Vagina (tissue), 2 donors: ENCODE data around the gene ALDH8A1.

Experiments
- CTCF ChIP-seq, 3 experiments: fragments of 450-650 bp in 2 of 3; fragments of 200-600 bp in 1 of 3; sonication (generic) in 1 of 3; IDR thresholded peaks; one replicate each; pipeline ENCODE4 v1.5.1; 2017 to 2019; ENCODE audit warnings: antibody characterized with exemption in 3 of 3, mild to moderate bottlenecking in 2 of 3, moderate library complexity in 2 of 3
- POLR2A ChIP-seq, 2 donors: fragments of 450-650 bp; IDR thresholded peaks; one replicate each; pipeline ENCODE4 v1.6.1; 2017; ENCODE audit warnings: antibody characterized with exemption in 2 of 2, mild to moderate bottlenecking in 2 of 2, moderate library complexity in 2 of 2
- POLR2AphosphoS5 ChIP-seq, 2 donors: sonication (generic); formaldehyde crosslinking; IDR thresholded peaks; one replicate each; pipeline ENCODE4 v1.9.0; 2017; ENCODE audit warnings: antibody characterized with exemption in 2 of 2, mild to moderate bottlenecking in 2 of 2, low read depth in 1 of 2; ENCODE audit not compliant: insufficient read depth in 1 of 2

GRCh38 chr6:134997133-134997995, 47.5 kb upstream of the ALDH8A1 start:
- TF ChIP-seq POLR2AphosphoS5 (IDR thresholded peaks at IDR 0.05; ENCODE audit: insufficient read depth in 1 of 2, low read depth in 1 of 2) = no peak
- TF ChIP-seq POLR2A (IDR thresholded peaks at IDR 0.05) = no peak
- no peak for TF ChIP-seq CTCF (IDR thresholded peaks at IDR 0.05)
